ENCODE data around the gene ATP9A.

ATP9A gene

GRCh38 chr20:51595058-51595532 lies 173.1 kb downstream of the ATP9A start:
- peak; percentile 68 for DNase-seq

GRCh38 chr20:51594236-51595057 lies 173.7 kb downstream of the ATP9A start:
- DNase-seq, result no peak

- DNase-seq, result no peak
Measured at GRCh38 chr20:51593584-51593983, 174.6 kb downstream of the ATP9A start.

GRCh38 chr20:51592564-51592963 lies 175.6 kb downstream of the ATP9A start:
- no peak for DNase-seq

- no peak for DNase-seq
Measured at GRCh38 chr20:51591871-51592270, 176.3 kb downstream of the ATP9A start.

GRCh38 chr20:51588762-51589161 lies 179.4 kb downstream of the ATP9A start:
- DNase-seq, result no peak

- no peak for DNase-seq
Measured at GRCh38 chr20:51587145-51587544, 181.0 kb downstream of the ATP9A start.

- no peak for DNase-seq
Measured at GRCh38 chr20:51586005-51586440, 182.2 kb downstream of the ATP9A start.

- DNase-seq, result no peak
Measured at GRCh38 chr20:51585148-51585547, 183.0 kb downstream of the ATP9A start.

GRCh38 chr20:51584737-51585136 lies 183.5 kb downstream of the ATP9A start:
- DNase-seq, result no peak

GRCh38 chr20:51584116-51584515 lies 184.1 kb downstream of the ATP9A start:
- no peak for DNase-seq

- DNase-seq, result peak; percentile 5
Measured at GRCh38 chr20:51583499-51583898, 184.7 kb downstream of the ATP9A start.

GRCh38 chr20:51583073-51583472 lies 185.1 kb downstream of the ATP9A start:
- DNase-seq, result no peak

- no peak for DNase-seq
Measured at GRCh38 chr20:51581571-51581970, 186.6 kb downstream of the ATP9A start.

- DNase-seq, result no peak
Measured at GRCh38 chr20:51579137-51579536, 189.1 kb downstream of the ATP9A start.

GRCh38 chr20:51578145-51578459 lies 190.1 kb downstream of the ATP9A start:
- no peak for DNase-seq

- no peak for DNase-seq
Measured at GRCh38 chr20:51577432-51578144, 190.6 kb downstream of the ATP9A start.

- DNase-seq, result no peak
Measured at GRCh38 chr20:51575486-51575885, 192.7 kb downstream of the ATP9A start.

GRCh38 chr20:51574248-51575033 lies 193.7 kb downstream of the ATP9A start:
- DNase-seq, result no peak

- no peak for DNase-seq
Measured at GRCh38 chr20:51573576-51574243, 194.5 kb downstream of the ATP9A start.

- no peak for DNase-seq
Measured at GRCh38 chr20:51571460-51571794, 196.8 kb downstream of the ATP9A start.

GRCh38 chr20:51570739-51571459 lies 197.3 kb downstream of the ATP9A start:
- DNase-seq, result no peak

All from NCI-H510A (cell line).